Mesenchymal stem cell (in vitro differentiated cells and primary cell): ENCODE data around the gene MRTFA.

Experiments used
- DNase-seq: peaks from one replicate; pipeline ENCODE4 v3.0.0-alpha.2; 2013
- H2AFZ ChIP-seq: one replicate; pipeline ENCODE4 v1.6.1; 2013; ENCODE audit warnings: low read depth, mild to moderate bottlenecking, control low read depth, inconsistent platforms, low read length, moderate library complexity
- H2AK5ac ChIP-seq: 2 replicates; pipeline ENCODE4 v1.6.1; 2013; ENCODE audit warnings: low read length, moderate library complexity, mild to moderate bottlenecking, inconsistent platforms; ENCODE audit not compliant: severe bottlenecking
- H2BK120ac ChIP-seq: one replicate; pipeline ENCODE4 v1.6.1; 2013; ENCODE audit warnings: low read depth, mild to moderate bottlenecking, inconsistent platforms, low read length, moderate library complexity
- H2BK12ac ChIP-seq, 2 experiments: one replicate each; pipeline ENCODE4 v1.6.1; 2013; ENCODE audit warnings: inconsistent platforms in 2 of 2, low read length in 2 of 2, mild to moderate bottlenecking in 2 of 2, moderate library complexity in 2 of 2, control low read depth in 1 of 2
- H2BK15ac ChIP-seq: one replicate; pipeline ENCODE4 v1.6.1; 2013; ENCODE audit warnings: mild to moderate bottlenecking, low read depth, inconsistent platforms; ENCODE audit not compliant: poor library complexity, severe bottlenecking
- H2BK5ac ChIP-seq: 2 replicates; pipeline ENCODE4 v1.6.1; 2013; ENCODE audit warnings: low read depth, mild to moderate bottlenecking, low read length, control low read depth, inconsistent platforms; ENCODE audit not compliant: poor library complexity, severe bottlenecking
- H3K14ac ChIP-seq, 2 experiments: one replicate each; pipeline ENCODE4 v1.6.1; 2013; ENCODE audit warnings: inconsistent platforms in 2 of 2, low read length in 2 of 2, control low read depth in 1 of 2, mild to moderate bottlenecking in 1 of 2, moderate library complexity in 1 of 2
- H3K18ac ChIP-seq, 2 experiments: one replicate each; pipeline ENCODE4 v1.6.1; 2013; ENCODE audit warnings: inconsistent platforms in 2 of 2, low read length in 2 of 2, control low read depth in 1 of 2, low read depth in 1 of 2, mild to moderate bottlenecking in 1 of 2
- H3K23ac ChIP-seq, 2 experiments: one replicate each; pipeline ENCODE4 v1.6.1; 2013; ENCODE audit warnings: inconsistent platforms in 2 of 2, low read length in 2 of 2, mild to moderate bottlenecking in 2 of 2, moderate library complexity in 2 of 2, control low read depth in 1 of 2
- H3K27ac ChIP-seq: 2 replicates; pipeline ENCODE4 v1.5.1; 2013; ENCODE audit warnings: mild to moderate bottlenecking, moderate library complexity, low read length, control low read depth, inconsistent platforms; ENCODE audit not compliant: poor library complexity, severe bottlenecking
- H3K27me3 ChIP-seq, 2 experiments: 2 replicates each; pipeline versions ENCODE4 v1.6.1 to v1.7.0; 2013; ENCODE audit warnings: low read length in 2 of 2, mild to moderate bottlenecking in 2 of 2, moderate library complexity in 2 of 2, control low read depth in 1 of 2, inconsistent platforms in 1 of 2; ENCODE audit not compliant: control insufficient read depth in 1 of 2, insufficient read depth in 1 of 2
- H3K36me3 ChIP-seq, 2 experiments: 2 replicates each; pipeline versions ENCODE4 v1.6.1 to v1.7.0; 2013; ENCODE audit warnings: low read length in 2 of 2, control low read depth in 1 of 2, inconsistent platforms in 1 of 2, low read depth in 1 of 2, mild to moderate bottlenecking in 1 of 2; ENCODE audit not compliant: insufficient read depth in 2 of 2, control insufficient read depth in 1 of 2
- H3K4ac ChIP-seq, 2 experiments: one replicate each; pipeline ENCODE4 v1.6.1; 2013; ENCODE audit warnings: inconsistent platforms in 2 of 2, low read length in 2 of 2, mild to moderate bottlenecking in 2 of 2, moderate library complexity in 2 of 2, control low read depth in 1 of 2, low read depth in 1 of 2
- H3K4me1 ChIP-seq: 2 replicates; pipeline ENCODE4 v1.6.1; 2013; ENCODE audit warnings: low read depth, low read length, control low read depth; ENCODE audit not compliant: control insufficient read depth, insufficient read depth
- H3K4me2 ChIP-seq: 2 replicates; pipeline ENCODE4 v1.6.1; 2013; ENCODE audit warnings: low read length, mild to moderate bottlenecking, inconsistent platforms; ENCODE audit not compliant: poor library complexity, severe bottlenecking
- H3K4me3 ChIP-seq, 2 experiments: 2 replicates each; pipeline versions ENCODE4 v1.5.1 to v1.7.0; 2013; ENCODE audit warnings: low read length in 2 of 2, mild to moderate bottlenecking in 2 of 2, control low read depth in 1 of 2, low read depth in 1 of 2; ENCODE audit not compliant: insufficient read depth in 1 of 2
- H3K79me1 ChIP-seq: replicated peaks from 2 replicates; pipeline ENCODE4 v1.6.1; 2013; ENCODE audit warnings: mild to moderate bottlenecking, control low read depth, low read length, inconsistent platforms; ENCODE audit not compliant: poor library complexity, severe bottlenecking
- H3K9ac ChIP-seq: 2 replicates; pipeline ENCODE4 v1.7.0; 2013; ENCODE audit warnings: mild to moderate bottlenecking, low read length, moderate library complexity
- H3K9me3 ChIP-seq: 2 replicates; pipeline ENCODE4 v1.7.0; 2013; ENCODE audit warnings: mild to moderate bottlenecking, low read length; ENCODE audit not compliant: control insufficient read depth
- H4K8ac ChIP-seq: one replicate; pipeline ENCODE4 v1.6.1; 2013; ENCODE audit warnings: inconsistent platforms, mild to moderate bottlenecking, low read length, moderate library complexity
- H4K91ac ChIP-seq: one replicate; pipeline ENCODE4 v1.6.1; 2013; ENCODE audit warnings: mild to moderate bottlenecking, low read length, inconsistent platforms
- WGBS: methylation state at CpG from one replicate; pipeline ENCODE4 v1.1.7; 2013; ENCODE audit warnings: mixed read lengths; 5-methylcytosine and 5-hydroxymethylcytosine counted together

MRTFA gene

GRCh38 chr22:40469181-40469580 lies 167.3 kb downstream of the MRTFA start:
- H4K8ac ChIP-seq = no peak overlapping the region
- WGBS = 89% methylated on average over 5 of the region's 5 CpGs
- no peak overlapping the region for H3K4ac ChIP-seq
- H3K27ac ChIP-seq = no peak overlapping the region
- H2BK15ac ChIP-seq = no peak overlapping the region
- H3K79me1 ChIP-seq = peaks cover 28% of the 10 kb centered on the region
- H2BK12ac ChIP-seq = no peak overlapping the region
- no peak for DNase-seq
- no peak overlapping the region for H3K4me3 ChIP-seq
- H4K91ac ChIP-seq = no peak overlapping the region
- H3K18ac ChIP-seq = no peak overlapping the region
- H2BK5ac ChIP-seq = no peak overlapping the region
- no peak overlapping the region for H3K23ac ChIP-seq
- no peaks in the 10 kb centered on the region for H3K27me3 ChIP-seq
- H2AFZ ChIP-seq = no peak overlapping the region
- H3K4me2 ChIP-seq = no peak overlapping the region
- no peak overlapping the region for H3K9ac ChIP-seq
- no peaks in the 10 kb centered on the region for H3K4me1 ChIP-seq
- no peaks in the 10 kb centered on the region for H3K9me3 ChIP-seq
- H3K14ac ChIP-seq = no peak overlapping the region
- H2BK120ac ChIP-seq = no peak overlapping the region
- no peak overlapping the region for H2AK5ac ChIP-seq
- peaks cover 0 to 2% of the 10 kb centered on the region in 2 experiments for H3K36me3 ChIP-seq

GRCh38 chr22:40468616-40469015 lies 167.9 kb downstream of the MRTFA start:
- Histone ChIP-seq H3K36me3 (peaks cover 0 to 2% of the 10 kb centered on the region in 2 experiments), H2BK120ac (no peak overlapping the region), H3K4me3 (no peak overlapping the region), H3K79me1 (peaks cover 26% of the 10 kb centered on the region), H3K27me3 (no peaks in the 10 kb centered on the region), H3K4ac (no peak overlapping the region), H3K14ac (no peak overlapping the region), H2BK5ac (no peak overlapping the region), H2AFZ (no peak overlapping the region), H3K27ac (no peak overlapping the region), H2AK5ac (no peak overlapping the region), H3K9me3 (no peaks in the 10 kb centered on the region), H3K4me2 (no peak overlapping the region), H2BK12ac (no peak overlapping the region), H4K8ac (no peak overlapping the region), H2BK15ac (no peak overlapping the region), H3K23ac (no peak overlapping the region), H3K9ac (no peak overlapping the region), H4K91ac (no peak overlapping the region), H3K4me1 (no peaks in the 10 kb centered on the region), H3K18ac (no peak overlapping the region)
- no peak for DNase-seq

- Histone ChIP-seq H3K36me3 (peaks cover 2 to 8% of the 10 kb centered on the region in 2 experiments), H2BK15ac (no peak overlapping the region), H3K9me3 (no peaks in the 10 kb centered on the region), H2AFZ (no peak overlapping the region), H4K8ac (no peak overlapping the region), H3K4ac (no peak overlapping the region), H3K79me1 (peaks cover 28% of the 10 kb centered on the region), H3K18ac (no peak overlapping the region), H4K91ac (no peak overlapping the region), H2BK5ac (no peak overlapping the region), H3K4me1 (peaks cover 1% of the 10 kb centered on the region), H3K27me3 (no peaks in the 10 kb centered on the region), H2BK12ac (no peak overlapping the region), H3K23ac (no peak overlapping the region), H3K4me2 (no peak overlapping the region), H2BK120ac (no peak overlapping the region), H3K27ac (no peak overlapping the region), H3K4me3 (no peak overlapping the region), H2AK5ac (no peak overlapping the region), H3K14ac (no peak overlapping the region), H3K9ac (no peak overlapping the region)
- 95% methylated on average over 1 of the region's 1 CpG for WGBS
- DNase-seq = no peak
These were observed 169.5 kb downstream of the MRTFA start for GRCh38 chr22:40466976-40467375.

- H2BK120ac ChIP-seq = no peak overlapping the region
- H3K4me2 ChIP-seq = no peak overlapping the region
- H3K9ac ChIP-seq = no peak overlapping the region
- no peaks in the 10 kb centered on the region for H3K27me3 ChIP-seq
- peaks cover 29% of the 10 kb centered on the region for H3K79me1 ChIP-seq
- no peak overlapping the region for H3K14ac ChIP-seq
- H3K4ac ChIP-seq = no peak overlapping the region
- no peak overlapping the region for H3K18ac ChIP-seq
- H2BK5ac ChIP-seq = no peak overlapping the region
- H4K91ac ChIP-seq = no peak overlapping the region
- no peaks in the 10 kb centered on the region for H3K9me3 ChIP-seq
- H3K4me3 ChIP-seq = no peak overlapping the region
- H3K23ac ChIP-seq = no peak overlapping the region
- no peak overlapping the region for H3K27ac ChIP-seq
- WGBS = 96% methylated on average over 4 of the region's 5 CpGs
- H3K4me1 ChIP-seq = peaks cover 1% of the 10 kb centered on the region
- no peak overlapping the region for H2BK15ac ChIP-seq
- no peak for DNase-seq
- H4K8ac ChIP-seq = no peak overlapping the region
- no peak overlapping the region for H2AFZ ChIP-seq
- peaks cover 9 to 16% of the 10 kb centered on the region in 2 experiments for H3K36me3 ChIP-seq
- H2BK12ac ChIP-seq = no peak overlapping the region
- no peak overlapping the region for H2AK5ac ChIP-seq
These were observed 172.8 kb downstream of the MRTFA start for GRCh38 chr22:40463683-40464082.
